ENCODE results near the gene ZFAND3. TPM values are rescaled to one million over a fixed set of nuclear protein-coding genes. Genes with fewer than 3 reads are reported as not detected.

The ZFAND3 gene
- total RNA-seq, 1 donor from 2014 or later, result 16.5 TPM

GRCh38 chr6:38166411-38167240 lies 347.1 kb downstream of the ZFAND3 start:
- DNase-seq (ENCODE audit: low read depth in 2 of 2), result no peak

DNA sequence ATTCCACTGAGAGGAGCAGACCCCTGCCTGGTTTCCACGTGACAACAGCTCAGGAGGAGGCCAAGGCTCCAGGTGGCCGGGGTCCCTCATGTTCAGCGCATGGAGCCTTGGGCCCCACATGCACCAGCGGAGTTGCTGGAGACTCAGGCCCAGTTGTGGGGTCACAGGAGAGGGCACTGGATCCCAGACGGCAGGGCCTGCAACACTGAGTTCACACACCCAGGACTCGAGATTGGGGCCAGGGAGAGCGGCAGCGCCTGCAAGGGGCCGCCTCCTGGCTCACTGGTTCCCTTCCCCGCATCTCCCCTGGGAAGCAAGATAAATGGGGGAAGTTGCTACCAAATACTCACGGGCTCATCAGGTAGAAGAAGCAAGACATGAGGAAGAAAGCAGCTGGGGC lies 348.1 kb downstream of the ZFAND3 start:
- DNase-seq (ENCODE audit: low read depth in 2 of 2), result no peak

DNA sequence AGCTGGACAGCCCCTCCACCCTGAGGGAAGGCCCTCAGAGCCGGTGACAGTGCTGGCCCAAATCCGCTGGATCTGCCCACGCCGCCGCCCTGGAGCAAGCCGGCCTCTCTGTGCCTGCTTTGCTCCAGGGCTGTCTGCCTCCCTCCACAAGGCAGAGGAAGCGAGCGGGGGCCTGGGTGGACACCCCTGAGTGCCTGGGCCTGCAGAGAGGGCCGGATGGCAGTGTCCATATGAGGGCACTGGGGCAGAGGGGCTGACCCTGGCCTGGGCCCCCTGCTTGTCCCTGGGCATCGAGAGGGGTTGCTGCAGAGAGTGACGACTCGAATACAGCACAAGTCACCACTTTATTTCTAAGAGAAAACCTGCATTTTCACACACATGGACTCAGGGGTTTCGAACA lies 348.6 kb downstream of the ZFAND3 start:
- no peak for DNase-seq (ENCODE audit: low read depth in 2 of 2)

DNA sequence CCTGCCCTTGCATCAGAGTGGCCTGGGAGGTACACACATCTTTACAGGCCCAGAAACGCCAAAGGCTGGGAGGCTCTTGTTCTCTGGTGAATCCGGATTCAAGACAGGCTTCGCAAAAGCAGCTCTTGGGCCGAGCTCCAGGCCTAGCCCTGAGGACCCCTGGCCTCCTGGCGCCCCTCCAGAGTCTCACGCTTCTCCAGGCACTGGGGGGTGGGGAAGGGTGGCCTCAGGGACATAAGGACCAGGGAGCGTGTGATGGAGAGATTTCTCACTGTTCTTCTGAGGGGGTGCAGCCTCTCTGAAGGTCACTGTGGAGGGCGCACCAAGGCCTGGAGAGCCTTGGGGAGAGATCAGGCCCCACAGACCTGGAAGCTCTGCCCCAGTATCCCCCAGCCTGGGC lies 349.2 kb downstream of the ZFAND3 start:
- no peak for DNase-seq (ENCODE audit: low read depth in 2 of 2)

GRCh38 chr6:38169221-38169976 lies 349.9 kb downstream of the ZFAND3 start:
- no peak for DNase-seq (ENCODE audit: low read depth in 2 of 2)

GRCh38 chr6:38169977-38170526 lies 350.5 kb downstream of the ZFAND3 start:
- DNase-seq (ENCODE audit: low read depth in 2 of 2), result no peak

DNA sequence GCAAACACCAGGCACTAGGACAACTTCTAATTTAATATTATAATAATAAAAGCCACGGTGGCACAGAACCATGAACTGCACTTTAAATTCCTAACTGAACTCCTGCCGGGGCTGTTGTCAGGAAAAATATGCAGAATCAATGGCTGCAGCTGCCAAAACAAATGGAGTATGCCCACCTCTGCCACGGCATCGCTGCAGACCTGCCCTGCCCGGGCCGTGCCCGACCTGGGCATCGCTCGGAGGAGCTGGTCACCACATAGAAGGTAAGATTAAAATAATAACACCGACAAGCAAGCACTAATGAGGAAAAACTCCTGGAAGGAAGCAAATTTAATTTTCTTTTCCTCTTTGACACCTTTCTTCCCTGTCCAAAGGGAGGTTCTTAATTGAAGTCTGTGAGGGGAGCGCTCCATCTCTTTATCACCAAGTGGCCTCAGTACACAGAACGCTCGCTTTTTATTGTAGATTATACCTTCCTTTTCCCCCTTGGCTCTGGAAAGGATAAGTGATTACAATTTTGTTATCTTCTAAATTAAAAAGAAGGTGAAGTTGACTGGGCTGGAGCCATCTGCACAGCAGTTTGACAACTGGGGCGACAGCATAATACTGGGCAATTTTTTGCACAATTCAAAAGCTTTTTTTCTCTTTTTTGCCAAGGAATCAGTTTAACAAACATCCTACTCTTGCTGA lies 351.3 kb downstream of the ZFAND3 start:
- DNase-seq (ENCODE audit: low read depth in 2 of 2), result peak in 1 of 2 donors; percentile 33

DNA sequence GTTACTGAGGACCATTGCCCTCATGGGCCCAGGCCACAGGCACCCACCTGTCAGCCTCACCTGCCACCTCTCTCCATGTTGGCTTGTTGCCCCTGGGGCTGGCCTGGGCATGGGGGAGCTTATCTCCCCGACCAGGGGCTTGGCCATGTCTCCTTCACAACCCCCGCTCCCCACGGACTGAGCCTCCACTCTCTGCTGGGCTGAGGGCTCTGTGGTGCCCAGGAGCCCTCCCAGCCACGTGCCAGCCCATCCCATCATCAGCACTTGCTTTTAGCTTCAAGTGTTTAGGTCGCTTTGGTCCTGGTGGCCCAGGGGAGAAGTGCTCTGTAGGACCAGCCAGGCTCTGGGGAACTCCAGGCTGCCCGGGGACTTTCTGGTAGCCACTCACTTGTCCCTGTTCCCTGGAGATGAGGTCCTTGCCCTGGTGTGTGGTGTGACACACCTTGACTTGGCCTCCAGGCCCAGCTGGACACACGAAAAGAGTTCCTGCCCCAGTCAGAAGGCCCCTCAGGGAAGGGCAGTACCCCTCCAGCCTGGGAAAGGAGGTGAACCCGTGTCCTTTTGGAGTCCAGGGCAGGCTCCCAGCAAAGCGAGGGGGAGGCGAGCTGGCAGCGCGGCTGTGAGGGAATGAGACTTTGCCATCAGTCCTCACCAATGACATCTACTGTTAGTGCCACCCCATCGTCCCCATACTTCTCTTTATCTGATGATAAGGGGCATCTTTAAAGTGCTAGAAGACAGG lies 352.6 kb downstream of the ZFAND3 start:
- DNase-seq (ENCODE audit: low read depth in 2 of 2), result no peak

- DNase-seq (ENCODE audit: low read depth in 2 of 2), result no peak
Measured at GRCh38 chr6:38172739-38173410, 353.3 kb downstream of the ZFAND3 start.

GRCh38 chr6:38173909-38174308 lies 354.4 kb downstream of the ZFAND3 start:
- DNase-seq (ENCODE audit: low read depth in 2 of 2), result no peak

GRCh38 chr6:38174315-38174714 lies 354.8 kb downstream of the ZFAND3 start:
- DNase-seq (ENCODE audit: low read depth in 2 of 2), result no peak

DNA sequence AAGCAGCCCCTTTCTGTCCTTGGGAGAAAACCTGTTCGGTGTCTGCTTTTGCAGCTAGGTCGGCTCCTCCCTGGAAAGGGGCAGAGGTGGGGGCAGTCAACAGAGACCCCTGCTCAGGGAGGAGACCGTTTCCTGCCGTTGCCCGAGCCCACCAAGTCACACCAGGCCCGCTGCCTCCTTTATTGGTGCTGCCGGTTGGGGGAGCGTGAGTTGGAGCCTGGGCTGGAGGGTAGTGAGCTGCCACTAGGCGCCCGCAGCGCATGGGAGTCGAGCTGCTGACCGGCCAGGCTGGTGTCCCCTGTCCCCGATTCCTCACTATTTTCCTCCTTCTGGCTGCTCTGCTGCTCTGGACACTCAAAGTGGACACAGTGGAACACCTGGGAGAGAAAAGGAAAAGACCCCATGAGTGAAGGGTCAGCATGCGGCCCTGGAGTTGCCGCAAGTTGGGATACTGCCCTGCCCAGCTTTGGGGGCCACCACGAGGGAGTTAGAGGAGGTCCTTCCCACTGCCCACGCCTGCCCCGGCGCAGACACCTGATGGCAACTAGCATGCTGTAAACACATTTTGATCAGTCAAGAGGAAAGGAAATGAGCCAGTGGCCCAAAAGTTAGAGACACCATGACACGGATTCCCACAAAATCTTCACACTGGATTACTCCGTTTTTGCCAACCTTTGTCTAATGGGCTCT lies 355.4 kb downstream of the ZFAND3 start:
- DNase-seq (ENCODE audit: low read depth in 2 of 2), result no peak

- no peak for DNase-seq (ENCODE audit: low read depth in 2 of 2)
Measured at GRCh38 chr6:38175786-38176185, 356.3 kb downstream of the ZFAND3 start.

- no peak for DNase-seq (ENCODE audit: low read depth in 2 of 2)
Measured at GRCh38 chr6:38176797-38177751, 357.5 kb downstream of the ZFAND3 start.

- no peak for DNase-seq (ENCODE audit: low read depth in 2 of 2)
Measured at GRCh38 chr6:38177882-38178583, 358.5 kb downstream of the ZFAND3 start.

- no peak for DNase-seq (ENCODE audit: low read depth in 2 of 2)
Measured at GRCh38 chr6:38178584-38178886, 359.0 kb downstream of the ZFAND3 start.

DNA sequence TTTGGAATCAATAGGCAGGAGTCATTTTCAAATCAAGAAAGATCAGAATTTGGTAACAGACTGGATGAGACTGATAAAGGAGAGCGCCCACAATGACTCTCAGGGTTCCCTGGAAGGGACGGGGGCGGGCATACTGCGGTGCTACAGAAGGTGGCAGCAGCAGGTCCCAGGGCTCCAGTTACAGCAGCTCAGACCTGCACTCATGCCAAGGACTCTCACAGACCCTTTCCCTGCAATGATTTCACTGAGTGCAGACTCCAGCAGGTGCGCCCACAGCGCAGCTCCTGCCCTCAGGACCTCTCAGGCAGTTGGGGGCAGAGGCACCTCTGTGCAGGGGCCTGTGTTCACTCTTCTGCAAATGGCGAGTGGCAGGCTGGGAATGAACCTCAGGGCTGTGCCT lies 359.8 kb downstream of the ZFAND3 start:
- no peak for DNase-seq (ENCODE audit: low read depth in 2 of 2)

DNA sequence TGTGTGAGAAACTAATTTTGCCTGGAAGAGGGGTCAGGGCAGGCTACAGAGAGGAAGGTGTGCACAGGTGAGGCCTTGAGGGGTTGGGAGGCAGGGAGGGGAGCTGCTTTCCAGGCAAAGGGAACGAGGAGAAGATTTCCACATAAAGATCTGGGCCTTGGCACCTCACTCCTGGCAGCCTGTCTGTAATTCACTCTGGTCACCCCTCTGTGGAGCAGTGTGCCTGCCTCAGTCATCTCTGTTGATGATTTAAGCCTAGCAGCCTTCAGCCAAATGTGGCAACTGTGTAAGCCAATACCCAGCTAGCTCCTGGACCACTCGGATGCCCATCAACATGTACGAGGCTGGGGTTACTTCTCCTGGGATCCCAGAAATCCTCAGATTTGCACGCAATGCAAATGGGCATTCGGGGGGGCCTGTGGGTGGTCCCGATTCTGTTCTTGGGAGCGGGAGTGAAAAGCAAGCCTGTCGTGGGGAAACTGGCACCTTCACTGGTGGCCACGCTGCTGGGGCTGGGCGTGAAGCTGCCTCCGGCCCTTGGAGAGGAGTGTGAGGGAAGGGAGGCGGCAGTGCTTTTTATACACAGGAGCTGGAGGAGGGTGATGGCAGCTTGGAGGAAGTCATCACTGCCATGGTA lies 360.4 kb downstream of the ZFAND3 start:
- DNase-seq (ENCODE audit: low read depth in 2 of 2), result no peak

Measured in lung microvascular endothelial cell (primary cell).